HL-60 (cell line): ENCODE data around the gene DNAJA2.

ENCODE experiments used
- POLR2AphosphoS5 ChIP-seq: IDR thresholded peaks from 2 replicates; pipeline ENCODE4 v1.6.1; 2012; ENCODE audit warnings: low read depth
- TF ChIP-seq, protein P1 (sequence below): IDR thresholded peaks from 2 replicates; pipeline ENCODE4 v1.6.1; 2012; ENCODE audit warnings: low read depth; ENCODE audit not compliant: insufficient replicate concordance

DNA sequence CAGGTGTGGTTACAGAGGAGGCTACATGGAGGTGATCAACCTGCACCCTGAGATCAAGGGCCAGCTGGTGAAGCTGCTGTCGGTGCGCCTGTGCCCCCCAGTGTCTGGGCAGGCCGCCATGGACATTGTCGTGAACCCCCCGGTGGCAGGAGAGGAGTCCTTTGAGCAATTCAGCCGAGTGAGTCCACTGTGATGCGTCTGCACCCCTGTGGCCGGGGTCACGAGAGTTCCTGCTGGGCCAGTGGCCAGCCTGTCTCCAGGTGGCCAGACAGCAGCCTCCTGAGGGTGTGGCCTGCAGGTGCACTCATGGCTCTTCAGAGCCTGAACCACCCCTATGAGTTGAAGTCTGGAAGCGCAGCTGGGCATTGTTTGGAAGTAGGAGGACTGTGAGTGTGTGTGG is 51.2 kb downstream of the DNAJA2 start:
- TF ChIP-seq POLR2AphosphoS5 = no peak
- TF ChIP-seq, protein P1, sequence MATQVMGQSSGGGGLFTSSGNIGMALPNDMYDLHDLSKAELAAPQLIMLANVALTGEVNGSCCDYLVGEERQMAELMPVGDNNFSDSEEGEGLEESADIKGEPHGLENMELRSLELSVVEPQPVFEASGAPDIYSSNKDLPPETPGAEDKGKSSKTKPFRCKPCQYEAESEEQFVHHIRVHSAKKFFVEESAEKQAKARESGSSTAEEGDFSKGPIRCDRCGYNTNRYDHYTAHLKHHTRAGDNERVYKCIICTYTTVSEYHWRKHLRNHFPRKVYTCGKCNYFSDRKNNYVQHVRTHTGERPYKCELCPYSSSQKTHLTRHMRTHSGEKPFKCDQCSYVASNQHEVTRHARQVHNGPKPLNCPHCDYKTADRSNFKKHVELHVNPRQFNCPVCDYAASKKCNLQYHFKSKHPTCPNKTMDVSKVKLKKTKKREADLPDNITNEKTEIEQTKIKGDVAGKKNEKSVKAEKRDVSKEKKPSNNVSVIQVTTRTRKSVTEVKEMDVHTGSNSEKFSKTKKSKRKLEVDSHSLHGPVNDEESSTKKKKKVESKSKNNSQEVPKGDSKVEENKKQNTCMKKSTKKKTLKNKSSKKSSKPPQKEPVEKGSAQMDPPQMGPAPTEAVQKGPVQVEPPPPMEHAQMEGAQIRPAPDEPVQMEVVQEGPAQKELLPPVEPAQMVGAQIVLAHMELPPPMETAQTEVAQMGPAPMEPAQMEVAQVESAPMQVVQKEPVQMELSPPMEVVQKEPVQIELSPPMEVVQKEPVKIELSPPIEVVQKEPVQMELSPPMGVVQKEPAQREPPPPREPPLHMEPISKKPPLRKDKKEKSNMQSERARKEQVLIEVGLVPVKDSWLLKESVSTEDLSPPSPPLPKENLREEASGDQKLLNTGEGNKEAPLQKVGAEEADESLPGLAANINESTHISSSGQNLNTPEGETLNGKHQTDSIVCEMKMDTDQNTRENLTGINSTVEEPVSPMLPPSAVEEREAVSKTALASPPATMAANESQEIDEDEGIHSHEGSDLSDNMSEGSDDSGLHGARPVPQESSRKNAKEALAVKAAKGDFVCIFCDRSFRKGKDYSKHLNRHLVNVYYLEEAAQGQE = no peak
